Right ventricle myocardium superior (tissue), 1 donor: Measurements from ENCODE around the gene COQ5. TPM values are rescaled to one million over a fixed set of nuclear protein-coding genes. Genes with fewer than 3 reads are reported as not detected.

Experiments
- ATAC-seq: fragments of 200-7000 bp; cut with Tn5 transposase; one replicate; pipeline ENCODE4 v1.9.1; 2020; ENCODE audit warnings: mild to moderate bottlenecking; ENCODE audit not compliant: poor library complexity
- DNase-seq: peaks from one replicate; pipeline ENCODE4 v3.0.0-alpha.2; 2020
- intact Hi-C: fragments of 100-400 bp; cut with DNase I; formaldehyde crosslinking; loops from one replicate; pipeline ENCODE4 v1.11.2; 2022
- long read RNA-seq: library from polyadenylated mRNA; unstranded; transcript quantifications from one replicate; pipeline ENCODE4 v2.0.0, GENCODE V29; 2021
- total RNA-seq: library from RNA; stranded (reverse); fragmentation: NEBNext Ultra II Directional; extraction: Animal tissue kit (Norgen Biotek cat#: 25700); gene quantifications from one replicate; pipeline ENCODE4 v1.2.1, GENCODE V29; 2021
- donor health status: DM: no; HTN: yes; CAD: no; lungs with severe emphysema.

COQ5 gene
- total RNA-seq, result 44.0 TPM
- long read RNA-seq, transcript COQ5-201 (7 exons, 1,535 nt), result major isoform, 101 of 112 reads
- long read RNA-seq, partial matches to known transcripts, result 0 of 112 reads
- long read RNA-seq, other reads (novel, unspliced or antisense), result 10 of 112 reads

GRCh38 chr12:120528861-120529525 lies at the start of gene COQ5:
Gene COQ5 (minus strand): TSS chr12:120529158. CDS start chr12:120529141, 17 bp downstream.
- DNase-seq (peak; percentile 95), ATAC-seq (peak; percentile 97)
- intact Hi-C loops, result no loop called here

- ATAC-seq (no peak), DNase-seq (no peak)
- intact Hi-C loops, result no loop called here
Measured at GRCh38 chr12:120574106-120574505, 45.1 kb upstream of the COQ5 start.

DNA sequence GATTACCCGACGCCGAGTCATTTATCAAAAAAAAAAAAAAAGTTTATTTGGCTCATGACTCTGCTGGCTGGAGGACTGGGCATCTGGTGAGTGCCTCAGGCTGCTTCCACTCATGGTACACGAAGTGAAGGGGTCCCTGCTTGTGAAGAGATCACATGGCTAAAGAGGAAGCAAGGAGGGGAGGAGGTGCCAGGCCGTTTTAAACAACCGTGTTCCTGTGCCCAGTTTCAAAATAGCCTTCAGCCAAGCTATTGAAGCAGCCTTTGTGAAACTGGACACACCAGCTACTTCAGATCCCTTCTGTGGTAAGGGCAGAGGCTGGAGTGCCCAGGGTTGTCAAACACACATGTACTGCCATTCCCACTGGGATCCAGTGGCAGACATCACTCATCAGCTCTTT lies 44.6 kb upstream of the COQ5 start:
- intact Hi-C loops, result no loop called here
- peak; percentile 32 for ATAC-seq
- DNase-seq, result no peak

DNA sequence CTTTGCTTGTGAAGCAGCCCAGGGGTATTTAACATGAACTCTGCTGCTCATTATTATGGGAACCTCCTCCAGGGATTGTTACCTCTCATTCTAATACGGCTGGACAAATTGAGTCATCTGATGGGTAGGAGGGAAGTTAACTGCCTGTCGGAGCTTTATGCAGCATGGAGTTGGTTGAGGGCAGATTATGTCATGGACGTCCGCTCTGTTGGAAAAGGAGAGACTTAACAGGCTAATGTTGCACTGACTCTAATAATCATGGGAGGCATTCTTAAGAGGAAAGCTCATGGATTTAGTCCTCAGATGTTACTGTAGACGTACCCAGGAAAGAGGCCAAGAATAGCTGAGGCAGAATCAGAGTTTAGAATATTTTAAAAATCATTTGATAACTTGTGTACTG lies 42.3 kb upstream of the COQ5 start:
- DNase-seq (no peak), ATAC-seq (no peak)
- intact Hi-C loops, result no loop called here

DNA sequence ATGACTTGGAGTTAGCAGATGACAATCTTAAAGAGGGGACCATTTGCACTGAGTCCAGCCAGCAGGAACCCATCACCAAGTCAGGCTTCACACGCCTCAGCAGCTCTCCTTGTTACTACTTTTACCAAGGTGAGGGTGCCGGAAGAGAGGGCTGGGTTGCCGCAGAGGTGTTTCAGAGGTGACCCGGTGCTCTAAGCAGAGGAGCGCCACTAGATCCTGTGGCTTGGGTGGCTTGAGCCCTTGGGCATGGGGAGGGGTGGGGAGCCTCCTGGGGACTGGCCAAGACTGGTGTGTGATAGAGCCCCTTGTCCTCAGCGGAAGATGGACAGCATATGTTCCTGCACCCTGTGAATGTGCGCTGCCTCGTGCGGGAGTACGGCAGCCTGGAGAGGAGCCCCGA lies 34.5 kb upstream of the COQ5 start:
- ATAC-seq (peak; percentile 9), DNase-seq (no peak)
- intact Hi-C loops, result no loop called here

DNA sequence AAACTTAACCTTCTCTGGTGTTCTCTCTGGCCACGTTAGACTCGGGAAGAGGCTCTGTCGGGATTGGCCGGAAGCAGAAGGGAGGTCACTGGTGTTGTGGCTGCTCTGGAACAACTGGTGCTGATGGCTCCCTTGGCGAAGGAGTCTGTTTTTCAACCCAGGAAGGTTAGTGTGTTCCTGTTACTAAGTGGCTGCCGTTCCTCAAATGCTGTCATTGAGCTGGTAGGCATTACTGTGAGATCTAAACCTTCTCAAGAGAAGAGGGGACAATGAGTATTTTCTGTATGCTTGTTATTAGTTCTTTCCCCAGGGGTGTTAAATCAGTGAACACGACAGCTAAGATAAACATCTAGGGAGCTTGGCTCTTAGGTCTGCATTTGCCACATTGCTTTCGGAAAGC lies 33.9 kb upstream of the COQ5 start:
- ATAC-seq (peak; percentile 85), DNase-seq (no peak)
- intact Hi-C loops, result no loop called here

DNA sequence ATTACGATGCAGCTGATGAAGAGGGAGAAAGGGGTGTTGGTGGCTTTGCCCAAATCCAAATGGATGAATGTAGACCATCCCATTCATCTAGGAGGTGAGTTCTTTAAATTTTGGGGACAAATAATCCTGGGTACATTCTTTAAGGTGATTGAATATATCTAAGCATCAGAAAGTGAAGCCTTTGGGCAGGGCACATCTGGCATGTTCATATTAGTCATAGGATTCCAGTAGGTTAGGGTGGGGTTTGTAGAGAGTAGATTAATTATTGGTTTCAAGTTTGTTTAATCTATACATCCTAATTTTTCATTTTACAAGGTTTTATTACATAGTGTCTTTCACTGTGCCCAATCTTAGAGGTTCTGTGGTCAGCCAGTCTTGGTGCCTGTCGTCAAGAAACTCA lies 28.6 kb upstream of the COQ5 start:
- intact Hi-C loops, result no loop called here
- DNase-seq (no peak), ATAC-seq (no peak)

- intact Hi-C loops, result no loop called here
- ATAC-seq (peak; percentile 83), DNase-seq (no peak)
Measured at GRCh38 chr12:120554678-120555077, 25.7 kb upstream of the COQ5 start.

- no peak for ATAC-seq
- no peak for DNase-seq
- intact Hi-C loops, result no loop called here
Measured at GRCh38 chr12:120546050-120546386, 17.1 kb upstream of the COQ5 start.

- ATAC-seq (no peak), DNase-seq (no peak)
- intact Hi-C loops, result no loop called here
Measured at GRCh38 chr12:120544691-120545090, 15.7 kb upstream of the COQ5 start.

DNA sequence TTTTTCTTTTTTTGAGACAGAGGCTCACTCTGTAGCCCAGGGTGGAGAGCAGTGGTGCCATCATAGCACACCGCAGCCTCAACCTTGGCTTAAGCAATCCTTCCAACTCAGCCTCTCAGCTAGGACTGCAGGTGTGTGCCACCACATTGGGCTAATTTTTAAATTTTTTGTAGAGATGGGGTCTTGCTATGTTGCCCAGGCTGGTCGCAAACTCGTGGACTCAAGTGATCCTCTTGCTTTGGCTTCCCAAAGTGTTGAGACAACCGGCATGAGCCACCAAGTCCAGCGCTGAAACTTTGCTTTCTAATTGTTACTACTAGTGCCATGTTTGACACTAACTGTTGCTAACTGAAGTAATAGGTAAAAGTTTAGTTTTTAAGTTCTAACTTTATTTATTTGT lies 13.2 kb upstream of the COQ5 start:
- no peak for ATAC-seq
- intact Hi-C loops, result no loop called here
- DNase-seq, result no peak

DNA sequence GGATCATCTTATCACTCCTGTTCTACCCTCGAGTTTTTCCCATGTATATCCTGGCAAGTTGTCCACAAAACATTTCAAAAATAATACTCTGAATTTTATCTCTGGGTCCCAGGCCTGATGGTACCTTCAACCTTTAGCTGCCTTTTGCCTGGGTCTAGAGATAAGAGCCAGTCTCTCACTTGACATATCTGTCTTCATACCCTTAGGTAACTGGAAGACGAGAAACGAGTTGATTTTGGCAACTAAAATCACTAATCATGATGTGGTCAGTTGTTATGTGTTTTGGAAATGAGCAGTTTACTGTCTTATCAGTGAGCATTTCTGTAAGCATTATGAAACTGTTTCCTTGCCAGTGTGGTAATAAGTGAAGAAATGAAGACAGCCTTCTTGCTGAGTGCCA lies 11.5 kb upstream of the COQ5 start:
- DNase-seq (no peak), ATAC-seq (peak; percentile 18)
- intact Hi-C loops, result no loop called here

DNA sequence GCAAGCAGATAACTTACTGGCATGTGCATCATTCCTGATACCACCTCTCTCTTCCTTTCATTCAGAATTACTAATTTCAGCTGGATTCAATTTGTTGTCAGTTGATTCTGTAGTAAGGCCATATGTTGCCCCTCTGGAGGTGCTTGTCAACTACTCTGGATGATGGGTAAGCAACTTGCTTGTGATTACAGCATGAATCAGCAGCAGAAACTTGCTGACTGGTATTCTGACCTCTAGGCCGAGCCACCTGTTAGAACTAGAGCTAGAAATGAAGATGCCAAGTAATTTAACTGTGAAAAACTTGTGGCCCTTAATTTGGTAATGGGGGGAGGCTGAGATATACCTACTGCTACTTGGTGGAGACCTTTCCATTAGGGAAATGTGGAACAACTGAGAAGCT lies 10.3 kb upstream of the COQ5 start:
- DNase-seq, result no peak
- intact Hi-C loops, result no loop called here
- ATAC-seq, result no peak

GRCh38 chr12:120538281-120539156 lies 9.6 kb upstream of the COQ5 start:
- intact Hi-C loops, result no loop called here
- ATAC-seq (peak; percentile 77), DNase-seq (peak; percentile 77)

DNA sequence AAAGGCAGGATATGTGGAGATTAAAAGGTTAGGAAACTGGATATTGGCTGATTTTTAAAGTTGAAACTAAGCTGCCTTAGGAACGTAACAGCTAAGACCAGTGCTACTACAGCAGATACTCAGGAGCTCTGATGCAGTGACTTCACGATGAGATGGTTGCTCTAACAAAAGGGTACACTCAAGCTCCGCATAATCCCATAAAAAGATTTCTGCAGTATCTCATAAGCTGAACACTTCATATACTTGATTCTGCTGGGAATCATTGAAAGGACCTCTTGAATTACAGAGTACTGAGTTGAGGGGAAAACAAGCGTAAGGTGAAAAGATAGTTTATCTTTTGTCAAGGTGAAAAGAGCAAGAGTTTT lies 8.9 kb upstream of the COQ5 start:
- no peak for ATAC-seq
- intact Hi-C loops, result no loop called here
- no peak for DNase-seq

DNA sequence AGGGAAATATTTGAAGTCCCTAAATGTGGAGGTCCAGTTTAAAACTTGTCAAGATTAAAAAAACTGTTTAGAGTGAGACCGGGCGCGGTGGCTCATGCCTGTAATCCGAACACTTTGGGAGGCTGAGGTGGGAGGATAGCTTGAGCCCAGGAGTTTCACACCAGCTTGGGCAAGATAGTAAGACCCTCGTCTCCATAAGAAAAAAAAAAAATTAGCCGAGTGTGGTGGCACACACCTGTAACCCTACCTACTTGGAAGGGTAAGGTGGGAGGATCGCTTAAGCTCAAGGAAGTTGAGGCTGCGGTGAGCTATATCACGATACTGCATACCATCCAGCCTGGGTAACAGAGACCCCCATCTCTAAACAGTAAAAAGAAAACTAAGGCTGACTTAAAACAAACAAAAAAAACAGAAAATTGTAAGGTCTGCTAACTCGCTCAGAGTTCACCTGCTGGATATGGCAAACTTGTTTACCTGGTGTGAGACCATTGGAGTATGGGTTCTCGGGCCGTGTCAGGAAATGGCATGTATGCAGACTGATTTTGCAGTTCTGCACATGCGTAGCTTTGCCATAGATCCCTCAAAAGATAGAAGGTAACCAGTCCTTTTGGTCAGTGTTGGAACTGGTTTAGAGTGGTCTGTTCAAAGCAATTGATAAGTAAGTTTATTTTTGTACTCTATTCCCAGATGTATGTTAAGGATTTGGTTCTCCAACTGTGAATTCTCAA lies 7.3 kb upstream of the COQ5 start:
- DNase-seq (no peak), ATAC-seq (no peak)
- intact Hi-C loops, result no loop called here

- peak; percentile 53 for DNase-seq
- intact Hi-C loops, result no loop called here
Measured at GRCh38 chr12:120534703-120535655, 6.0 kb upstream of the COQ5 start.

DNA sequence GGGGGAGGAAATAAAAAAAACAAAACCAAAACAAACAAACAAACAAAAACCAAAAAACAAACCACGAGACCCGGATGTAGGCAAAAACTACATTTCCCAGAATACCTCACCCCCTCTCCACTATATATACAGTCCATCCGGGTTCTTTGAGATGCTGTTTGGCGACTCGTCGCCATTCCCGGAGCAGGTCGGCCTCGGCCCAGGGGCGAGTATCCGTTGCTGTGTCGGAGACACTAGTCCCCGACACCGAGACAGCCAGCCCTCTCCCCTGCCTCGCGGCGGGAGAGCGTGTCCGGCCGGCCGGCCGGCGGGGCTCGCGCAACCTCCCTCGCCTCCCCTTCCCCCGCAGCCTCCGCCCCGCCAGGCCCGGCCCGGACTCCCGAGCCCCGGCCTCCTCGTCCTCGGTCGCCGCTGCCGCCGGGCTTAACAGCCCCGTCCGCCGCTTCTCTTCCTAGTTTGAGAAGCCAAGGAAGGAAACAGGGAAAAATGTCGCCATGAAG lies 5.3 kb upstream of the COQ5 start, which contains the start of gene RNF10:
RNF10 (plus strand) TSS at position 154 of the 500 bp plus-strand sequence. CDS start 456 bp downstream, outside the sequence.
- intact Hi-C loops, result no loop called here
- DNase-seq (peak; percentile 78), ATAC-seq (peak; percentile 80)

More at GRCh38 chr12:120534703-120535655, 6.0 kb upstream of the COQ5 start:
- ATAC-seq, result peak; percentile 35
